GM08714 (cell line): ENCODE measurements around the gene POLR1G.
"Not testable (repeated sequence)": the region's sequence is repeated elsewhere in the genome, so short reads cannot be mapped to it uniquely, and the experiment has no call there.

ENCODE experiments used
- H3K4me3 ChIP-seq: fragments of 200-500 bp; sonication (Bioruptor generic); 2 replicates; pipeline ENCODE4 v1.5.1; 2014; ENCODE audit warnings: mild to moderate bottlenecking, low read length, inconsistent platforms
- ZNF274 ChIP-seq: IDR thresholded peaks from 2 replicates; pipeline ENCODE4 v1.6.1; 2012; ENCODE audit warnings: mild to moderate bottlenecking, low read depth, low read length

POLR1G gene

GRCh38 chr19:45405435-45406225 lies 814 bp upstream of the POLR1G start:
- TF ChIP-seq ZNF274: no peak
- peak overlapping the region; percentile 91 for H3K4me3 ChIP-seq

DNA sequence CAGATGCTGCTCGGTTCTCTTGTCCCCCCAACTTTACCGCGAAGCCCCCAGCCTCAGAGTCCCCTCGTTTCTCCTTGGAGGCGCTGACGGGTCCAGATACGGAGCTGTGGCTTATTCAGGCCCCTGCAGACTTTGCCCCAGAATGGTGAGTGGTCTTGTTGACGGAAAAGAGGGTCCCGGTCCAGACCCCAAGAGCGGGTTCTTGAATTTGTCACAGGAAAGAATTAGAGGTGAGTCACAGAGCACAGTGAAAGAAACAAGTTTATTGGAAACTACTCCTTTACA lies 589 bp downstream of the POLR1G start:
- TF ChIP-seq ZNF274: no peak

DNA sequence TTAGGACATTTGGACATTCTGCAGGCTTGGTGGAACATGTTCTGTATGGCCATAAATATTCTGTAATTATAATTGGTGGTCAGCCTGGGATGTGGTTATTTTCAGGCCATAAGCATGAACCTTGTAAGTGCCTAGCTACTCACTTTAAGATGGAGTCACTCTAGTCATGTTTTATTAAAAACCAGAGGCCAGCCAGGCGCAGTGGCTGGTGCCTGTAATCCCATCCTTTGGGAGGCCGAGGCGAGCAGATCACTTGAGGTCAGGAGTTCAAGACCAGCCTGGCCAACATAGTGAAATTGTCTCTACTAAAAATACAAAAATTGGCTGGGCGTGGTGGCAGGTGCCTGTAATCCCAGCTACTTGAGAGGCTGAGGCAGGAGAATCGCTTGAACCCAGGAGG lies 1.1 kb downstream of the POLR1G start:
- H3K4me3 ChIP-seq: not testable (repeated sequence)

More for the DNA sequence above, 589 bp downstream of the POLR1G start:
- peak overlapping the region; percentile 91 for H3K4me3 ChIP-seq

- H3K4me3 ChIP-seq: no peak overlapping the region
- no peak for TF ChIP-seq ZNF274
These were observed 1.7 kb downstream of the POLR1G start for GRCh38 chr19:45408121-45408520.

DNA sequence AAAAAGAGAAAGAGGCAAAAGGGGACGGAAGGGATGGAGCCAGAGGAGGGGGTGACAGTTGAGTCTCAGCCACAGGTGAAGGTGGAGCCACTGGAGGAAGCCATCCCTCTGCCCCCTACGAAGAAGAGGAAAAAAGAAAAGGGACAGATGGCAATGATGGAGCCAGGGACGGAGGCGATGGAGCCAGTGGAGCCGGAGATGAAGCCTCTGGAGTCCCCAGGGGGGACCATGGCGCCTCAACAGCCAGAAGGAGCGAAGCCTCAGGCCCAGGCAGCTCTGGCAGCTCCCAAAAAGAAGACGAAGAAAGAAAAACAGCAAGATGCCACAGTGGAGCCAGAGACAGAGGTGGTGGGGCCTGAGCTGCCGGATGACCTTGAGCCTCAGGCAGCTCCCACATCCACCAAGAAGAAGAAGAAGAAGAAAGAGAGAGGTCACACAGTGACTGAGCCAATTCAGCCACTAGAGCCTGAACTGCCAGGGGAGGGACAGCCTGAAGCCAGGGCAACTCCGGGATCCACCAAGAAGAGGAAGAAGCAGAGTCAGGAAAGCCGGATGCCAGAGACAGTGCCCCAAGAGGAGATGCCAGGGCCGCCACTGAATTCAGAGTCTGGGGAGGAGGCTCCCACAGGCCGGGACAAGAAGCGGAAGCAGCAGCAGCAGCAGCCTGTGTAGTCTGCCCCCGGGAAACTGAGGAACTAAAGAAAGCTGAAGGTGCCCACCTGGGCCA lies 2.5 kb downstream of the POLR1G start:
- TF ChIP-seq ZNF274: no peak
- no peak overlapping the region for H3K4me3 ChIP-seq

DNA sequence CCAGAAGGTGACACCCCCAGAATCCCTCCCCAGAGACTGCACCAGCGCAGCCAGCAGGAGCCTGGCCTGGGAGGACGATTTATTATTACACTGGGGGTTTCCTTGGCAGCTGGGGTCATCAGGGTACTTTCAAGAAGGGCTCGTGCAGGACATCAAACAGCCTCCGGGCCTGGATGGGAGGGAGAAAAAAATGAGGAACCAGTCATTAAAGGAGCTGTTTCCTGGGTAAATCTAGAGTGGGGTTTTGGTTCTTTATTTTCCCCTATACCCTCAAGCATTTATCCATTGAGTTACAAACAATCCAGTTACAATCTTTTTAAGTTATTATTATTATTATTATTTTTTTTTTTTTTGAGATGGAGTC lies 3.1 kb downstream of the POLR1G start:
- TF ChIP-seq ZNF274: no peak
- H3K4me3 ChIP-seq: no peak overlapping the region

DNA sequence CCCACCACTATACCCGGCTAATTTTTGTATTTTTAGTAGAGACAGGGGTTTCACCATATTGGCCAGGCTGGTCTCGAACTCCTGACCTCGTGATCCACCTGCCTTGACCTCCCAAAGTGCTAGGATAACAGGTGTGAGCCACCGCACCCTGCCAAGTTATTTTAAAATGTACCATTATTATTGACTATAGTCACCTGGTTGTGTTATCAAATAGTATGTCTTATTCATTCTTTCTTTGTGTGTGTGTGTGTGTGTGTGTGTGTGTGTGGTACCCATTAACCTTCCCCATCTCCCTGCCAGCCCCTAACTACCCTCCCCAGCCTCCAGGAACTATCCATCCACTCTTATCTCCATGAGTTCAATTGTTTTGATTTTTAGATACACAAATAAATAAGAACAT lies 3.9 kb downstream of the POLR1G start:
- H3K4me3 ChIP-seq: not testable (repeated sequence)

- no peak for TF ChIP-seq ZNF274
- no peak overlapping the region for H3K4me3 ChIP-seq
These were observed 7.1 kb downstream of the POLR1G start for GRCh38 chr19:45413497-45413896.

DNA sequence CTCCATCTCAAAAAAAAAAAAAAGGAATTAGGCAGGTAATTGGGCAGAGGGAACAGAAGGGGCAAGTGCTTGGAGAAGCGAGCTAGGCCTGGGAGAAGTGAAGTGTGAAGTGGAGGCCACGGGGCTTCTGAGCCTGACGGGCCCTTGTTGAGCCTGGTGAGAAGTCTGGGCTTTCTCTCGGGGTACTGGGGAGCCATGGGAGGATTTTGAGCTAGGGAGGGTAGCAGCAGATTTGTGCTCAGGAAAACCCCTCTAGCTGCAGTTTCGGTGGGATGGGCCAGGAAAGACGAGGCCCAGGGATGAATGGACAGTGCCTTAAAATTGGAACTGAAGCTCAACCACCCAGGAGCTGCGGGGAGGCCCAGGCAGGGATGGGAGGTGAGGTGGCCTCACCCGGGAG lies 8.0 kb downstream of the POLR1G start:
- H3K4me3 ChIP-seq: no peak overlapping the region
- TF ChIP-seq ZNF274: no peak

GRCh38 chr19:45417151-45417550 lies 10.7 kb downstream of the POLR1G start:
- TF ChIP-seq ZNF274: no peak
- H3K4me3 ChIP-seq: no peak overlapping the region

DNA sequence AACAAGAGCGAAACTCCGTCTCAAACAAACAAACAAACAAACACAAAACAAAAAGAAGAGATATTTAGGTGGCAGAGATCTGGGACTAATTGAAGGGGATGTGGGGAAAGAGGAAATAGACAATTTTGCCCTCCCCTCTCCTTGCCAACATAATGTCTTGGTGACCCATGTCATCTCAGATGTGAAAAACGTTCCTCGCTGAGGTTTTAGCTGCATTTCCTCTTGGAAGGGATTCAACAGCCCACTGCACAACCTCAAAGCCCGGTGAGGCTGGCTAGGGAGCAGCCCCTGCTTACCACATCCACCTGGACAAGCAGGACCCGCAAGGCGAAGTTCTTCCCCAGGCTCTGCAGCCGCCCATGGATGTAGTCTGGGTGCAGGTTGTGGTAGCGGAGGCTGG lies 12.4 kb downstream of the POLR1G start:
- peak overlapping the region; percentile 30; the same call in 1 of the 2 replicates for H3K4me3 ChIP-seq
- TF ChIP-seq ZNF274: no peak

DNA sequence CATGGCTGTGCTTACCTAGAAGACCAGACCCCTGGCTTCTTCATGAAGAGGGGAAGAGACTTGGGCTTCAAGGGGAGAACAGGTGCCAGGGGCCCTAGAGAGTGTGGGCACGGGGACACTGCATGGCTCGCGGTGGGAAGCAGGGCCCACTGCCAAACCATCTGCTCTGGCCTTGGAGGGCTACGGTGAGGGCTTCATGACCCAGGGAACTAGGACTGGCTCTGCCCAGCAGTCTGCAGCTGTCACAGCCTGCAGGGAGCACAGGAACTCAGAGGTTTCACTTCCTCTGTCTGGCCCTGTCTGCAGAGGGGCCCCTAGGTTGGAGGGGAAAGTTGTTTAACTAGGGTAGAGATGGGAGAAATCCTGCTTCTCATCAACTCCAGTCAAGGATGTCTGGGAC lies 13.0 kb downstream of the POLR1G start:
- no peak for TF ChIP-seq ZNF274
- peak overlapping the region; percentile 30; the same call in 1 of the 2 replicates for H3K4me3 ChIP-seq

- no peak overlapping the region for H3K4me3 ChIP-seq
- no peak for TF ChIP-seq ZNF274
These were observed 13.5 kb downstream of the POLR1G start for GRCh38 chr19:45419895-45420294.

- TF ChIP-seq ZNF274: no peak
- no peak overlapping the region for H3K4me3 ChIP-seq
These were observed 13.9 kb downstream of the POLR1G start for GRCh38 chr19:45420356-45420755.

GRCh38 chr19:45420871-45421270 lies 14.4 kb downstream of the POLR1G start:
- no peak for TF ChIP-seq ZNF274
- no peak overlapping the region for H3K4me3 ChIP-seq

DNA sequence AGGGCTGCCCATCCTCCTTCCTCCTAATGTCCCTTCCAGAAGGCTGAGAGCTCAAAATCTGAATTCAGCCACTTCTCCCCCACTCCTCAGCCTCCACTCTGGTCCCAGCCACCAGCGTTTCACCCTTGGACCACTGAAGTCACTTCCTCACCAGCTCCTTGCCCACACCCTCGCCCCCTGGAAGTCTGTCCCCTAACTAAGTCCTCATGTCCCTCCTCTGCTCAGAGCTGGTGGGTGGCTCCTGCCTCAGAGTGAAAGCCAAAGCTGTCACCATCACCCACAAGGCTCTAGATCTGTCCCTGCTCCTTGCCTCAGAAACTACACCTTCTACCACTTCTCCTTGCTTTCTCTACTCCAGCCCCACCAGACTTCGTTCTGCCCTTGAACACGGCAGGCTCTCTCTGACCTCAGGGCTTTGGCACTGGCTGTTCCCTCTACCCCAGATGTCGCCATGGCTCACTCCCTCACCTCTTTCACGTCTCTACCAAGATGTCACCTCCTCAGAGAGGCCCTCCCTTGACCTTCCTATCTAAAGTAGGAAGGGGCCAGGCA lies 15.6 kb downstream of the POLR1G start:
- no peak overlapping the region for H3K4me3 ChIP-seq

More for the DNA sequence above, 15.6 kb downstream of the POLR1G start:
- TF ChIP-seq ZNF274: no peak
